AG10803 (cell line): ENCODE results near the gene PLBD2.
A peak's percentile ranks its signal among the peaks of the same experiment; 100 is the strongest.

ENCODE experiments used
- DNase-seq: peaks from one replicate; pipeline ENCODE4 v3.0.0; 2010; ENCODE audit warnings: low read depth
- H3K4me3 ChIP-seq: 2 replicates; pipeline ENCODE4 v1.5.1; 2011; ENCODE audit warnings: mild to moderate bottlenecking, low read length, control low read depth
- TF ChIP-seq, protein P1 (sequence below): conservative IDR thresholded peaks from 2 replicates; pipeline ENCODE4 v1.5.1; 2011; ENCODE audit warnings: mild to moderate bottlenecking, low read length, control low read depth, inconsistent platforms

Gene PLBD2, protein sequence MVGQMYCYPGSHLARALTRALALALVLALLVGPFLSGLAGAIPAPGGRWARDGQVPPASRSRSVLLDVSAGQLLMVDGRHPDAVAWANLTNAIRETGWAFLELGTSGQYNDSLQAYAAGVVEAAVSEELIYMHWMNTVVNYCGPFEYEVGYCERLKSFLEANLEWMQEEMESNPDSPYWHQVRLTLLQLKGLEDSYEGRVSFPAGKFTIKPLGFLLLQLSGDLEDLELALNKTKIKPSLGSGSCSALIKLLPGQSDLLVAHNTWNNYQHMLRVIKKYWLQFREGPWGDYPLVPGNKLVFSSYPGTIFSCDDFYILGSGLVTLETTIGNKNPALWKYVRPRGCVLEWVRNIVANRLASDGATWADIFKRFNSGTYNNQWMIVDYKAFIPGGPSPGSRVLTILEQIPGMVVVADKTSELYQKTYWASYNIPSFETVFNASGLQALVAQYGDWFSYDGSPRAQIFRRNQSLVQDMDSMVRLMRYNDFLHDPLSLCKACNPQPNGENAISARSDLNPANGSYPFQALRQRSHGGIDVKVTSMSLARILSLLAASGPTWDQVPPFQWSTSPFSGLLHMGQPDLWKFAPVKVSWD

DNA sequence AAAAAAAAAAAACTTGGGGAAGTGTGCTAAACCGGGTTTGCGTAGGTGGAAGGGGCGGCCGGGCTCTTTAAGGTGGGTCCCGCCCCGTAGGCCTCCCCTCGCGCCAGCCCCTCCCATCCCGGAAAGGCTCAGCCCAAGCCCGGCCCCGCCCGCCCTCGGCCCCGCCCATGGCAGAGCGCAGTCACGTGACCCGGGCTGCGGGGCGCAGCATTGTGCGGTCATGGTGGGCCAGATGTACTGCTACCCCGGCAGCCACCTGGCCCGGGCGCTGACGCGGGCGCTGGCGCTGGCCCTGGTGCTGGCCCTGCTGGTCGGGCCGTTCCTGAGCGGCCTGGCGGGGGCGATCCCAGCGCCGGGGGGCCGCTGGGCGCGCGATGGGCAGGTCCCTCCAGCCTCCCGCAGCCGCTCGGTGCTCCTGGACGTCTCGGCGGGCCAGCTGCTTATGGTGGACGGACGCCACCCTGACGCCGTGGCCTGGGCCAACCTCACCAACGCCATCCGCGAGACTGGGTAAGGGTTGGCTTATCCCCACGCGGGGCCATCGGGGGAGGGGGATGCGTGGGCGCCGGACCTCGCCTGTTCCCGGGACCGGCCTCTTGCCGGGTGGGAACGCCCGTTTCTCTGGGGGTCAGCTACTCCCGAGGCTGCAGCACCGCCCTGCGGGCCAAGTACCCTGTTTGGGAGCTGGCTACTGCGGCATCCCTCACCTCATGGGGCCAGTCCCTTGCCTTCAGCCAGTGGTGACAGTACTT lies at the start of gene PLBD2:
PLBD2 (plus strand) TSS at position 207 of the 752 bp plus-strand sequence; CDS start at position 221, 14 bp downstream.
- H3K4me3 ChIP-seq, result peak within 1 kb of the TSS; percentile 88
- TF ChIP-seq, protein P1, sequence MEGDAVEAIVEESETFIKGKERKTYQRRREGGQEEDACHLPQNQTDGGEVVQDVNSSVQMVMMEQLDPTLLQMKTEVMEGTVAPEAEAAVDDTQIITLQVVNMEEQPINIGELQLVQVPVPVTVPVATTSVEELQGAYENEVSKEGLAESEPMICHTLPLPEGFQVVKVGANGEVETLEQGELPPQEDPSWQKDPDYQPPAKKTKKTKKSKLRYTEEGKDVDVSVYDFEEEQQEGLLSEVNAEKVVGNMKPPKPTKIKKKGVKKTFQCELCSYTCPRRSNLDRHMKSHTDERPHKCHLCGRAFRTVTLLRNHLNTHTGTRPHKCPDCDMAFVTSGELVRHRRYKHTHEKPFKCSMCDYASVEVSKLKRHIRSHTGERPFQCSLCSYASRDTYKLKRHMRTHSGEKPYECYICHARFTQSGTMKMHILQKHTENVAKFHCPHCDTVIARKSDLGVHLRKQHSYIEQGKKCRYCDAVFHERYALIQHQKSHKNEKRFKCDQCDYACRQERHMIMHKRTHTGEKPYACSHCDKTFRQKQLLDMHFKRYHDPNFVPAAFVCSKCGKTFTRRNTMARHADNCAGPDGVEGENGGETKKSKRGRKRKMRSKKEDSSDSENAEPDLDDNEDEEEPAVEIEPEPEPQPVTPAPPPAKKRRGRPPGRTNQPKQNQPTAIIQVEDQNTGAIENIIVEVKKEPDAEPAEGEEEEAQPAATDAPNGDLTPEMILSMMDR, result no peak
- DNase-seq, result peak; percentile 92

DNA sequence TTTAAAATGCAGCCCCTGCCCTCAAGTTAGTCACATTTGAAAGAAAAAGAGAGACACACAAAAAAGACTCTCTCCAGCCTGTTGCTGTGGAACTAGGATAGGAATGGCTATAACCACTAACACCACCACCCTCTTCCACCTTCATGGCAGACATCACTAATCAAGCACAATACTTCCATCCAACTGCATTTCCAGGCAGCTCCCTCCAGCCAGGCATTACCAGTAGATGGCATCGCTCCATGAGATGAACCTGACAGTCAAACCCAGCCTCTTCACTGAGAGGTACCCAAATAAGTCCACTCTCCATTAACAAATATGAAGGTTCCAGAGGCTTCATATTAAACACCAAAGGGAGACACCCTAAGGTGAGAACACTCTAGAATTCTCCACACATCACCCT lies 47.9 kb upstream of the PLBD2 start:
- no peak overlapping the region for H3K4me3 ChIP-seq
- no peak for DNase-seq
- TF ChIP-seq, protein P1, result peak; percentile 17; the same call in 1 of the 2 replicates

DNA sequence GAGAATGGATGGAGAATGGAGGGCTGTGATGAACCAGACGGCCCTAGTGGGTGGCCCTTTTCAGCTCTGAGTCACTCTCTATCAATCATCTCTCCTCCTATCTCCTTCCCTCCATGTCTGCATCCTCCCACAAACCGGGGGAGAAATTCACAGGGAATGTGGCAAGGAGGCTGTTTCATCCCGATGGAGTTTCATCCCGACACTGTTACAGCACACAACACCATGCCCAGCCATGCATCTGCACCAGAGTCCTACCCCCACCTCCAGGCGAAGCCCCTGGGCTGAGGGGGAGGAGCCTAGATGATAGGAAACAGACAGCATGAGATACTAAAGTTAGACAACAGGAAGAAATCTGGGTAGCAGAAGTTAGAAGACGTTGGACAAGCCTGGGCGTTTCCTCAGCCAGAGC lies 44.3 kb upstream of the PLBD2 start:
- no peak overlapping the region for H3K4me3 ChIP-seq
- TF ChIP-seq, protein P1, result no peak
- DNase-seq, result no peak

DNA sequence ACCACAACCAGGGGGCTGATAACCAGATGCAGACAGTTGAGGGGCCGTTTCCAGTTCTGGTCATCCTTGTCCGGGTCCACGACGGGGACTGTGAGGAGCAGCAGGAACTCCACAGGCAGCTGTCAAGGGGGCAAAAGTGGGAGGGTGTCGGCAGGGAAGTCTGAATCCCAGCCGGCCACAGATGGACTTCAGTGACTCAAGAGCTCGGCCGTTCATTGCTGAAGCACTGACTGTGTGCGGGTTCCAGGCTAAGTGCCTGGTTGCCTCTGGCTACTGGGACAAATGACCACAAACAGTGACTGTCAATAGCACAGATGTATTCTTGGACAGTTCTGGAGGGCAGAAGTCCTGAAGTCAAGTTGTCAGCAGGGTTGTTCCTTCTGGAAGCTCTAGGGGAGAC lies 43.0 kb upstream of the PLBD2 start:
- no peak overlapping the region for H3K4me3 ChIP-seq
- TF ChIP-seq, protein P1, result no peak
- no peak for DNase-seq

DNA sequence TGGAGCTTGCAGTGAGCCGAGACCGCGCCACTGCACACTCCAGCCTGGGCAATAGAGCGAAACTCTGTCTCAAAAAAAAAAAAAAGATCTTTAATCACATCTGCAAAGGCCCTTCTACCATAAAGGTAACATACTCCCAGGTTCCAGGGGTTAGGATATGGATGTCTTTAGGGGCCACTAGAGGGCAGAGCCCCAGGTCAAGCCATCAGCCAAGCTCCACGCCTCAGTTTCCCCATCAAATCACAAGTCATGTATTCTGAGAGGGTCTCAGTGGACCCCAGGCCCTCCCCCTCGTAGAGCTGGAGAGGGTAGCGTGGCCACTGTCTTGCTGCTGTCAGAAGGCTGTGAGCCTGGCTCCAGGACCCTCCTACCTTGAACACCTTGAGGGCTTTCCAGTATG lies 42.2 kb upstream of the PLBD2 start:
- TF ChIP-seq, protein P1, result peak; percentile 10; the same call in 1 of the 2 replicates
- no peak for DNase-seq
- H3K4me3 ChIP-seq, result no peak overlapping the region

DNA sequence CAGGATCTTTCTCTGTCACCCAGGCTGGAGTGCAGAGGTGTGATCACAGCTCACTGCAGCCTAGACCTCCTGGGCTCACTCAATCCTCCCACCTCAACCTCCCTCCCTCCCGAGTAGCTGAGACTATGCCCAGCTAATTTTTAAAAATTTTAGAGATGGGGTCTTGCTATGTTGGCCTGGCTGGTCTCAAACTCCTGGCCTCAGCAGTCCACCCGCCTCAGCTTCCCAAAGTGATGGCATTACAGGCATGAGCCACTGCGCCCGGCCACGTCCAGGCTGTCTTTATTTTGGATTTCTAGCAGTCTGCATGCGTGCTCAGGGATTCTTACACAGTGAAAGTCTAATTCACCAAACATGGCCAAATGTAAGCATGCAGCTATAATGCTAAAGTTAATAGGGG lies 41.3 kb upstream of the PLBD2 start:
- no peak for DNase-seq
- no peak overlapping the region for H3K4me3 ChIP-seq

More for the DNA sequence above, 41.3 kb upstream of the PLBD2 start:
- TF ChIP-seq, protein P1, result no peak
